ENCODE data around the gene ANKRD18B.
"Not testable (repeated sequence)": the region's sequence is repeated elsewhere in the genome, so short reads cannot be mapped to it uniquely, and the experiment has no call there.

The ANKRD18B gene

GRCh38 chr9:33523397-33524305 is at the start of gene ANKRD18B:
TSS of gene ANKRD18B (plus strand) at chr9:33524251. CDS start at chr9:33524490, 239 bp downstream.
- peak; percentile 50 to 69 for DNase-seq

- DNase-seq, result no peak
Measured at GRCh38 chr9:33475357-33475756, 48.7 kb upstream of the ANKRD18B start.

- DNase-seq, result no peak
Measured at GRCh38 chr9:33476503-33476902, 47.5 kb upstream of the ANKRD18B start.

- DNase-seq, result no peak
Measured at GRCh38 chr9:33480106-33480505, 43.9 kb upstream of the ANKRD18B start.

- DNase-seq, result no peak
Measured at GRCh38 chr9:33480976-33481375, 43.1 kb upstream of the ANKRD18B start.

GRCh38 chr9:33485312-33485711 is 38.7 kb upstream of the ANKRD18B start:
- DNase-seq, result not testable (repeated sequence)

GRCh38 chr9:33489066-33489465 is 35.0 kb upstream of the ANKRD18B start:
- DNase-seq, result no peak

GRCh38 chr9:33493819-33494218 is 30.2 kb upstream of the ANKRD18B start:
- not testable (repeated sequence) for DNase-seq

- DNase-seq, result no peak
Measured at GRCh38 chr9:33498387-33498786, 25.7 kb upstream of the ANKRD18B start.

GRCh38 chr9:33506626-33507370 is 17.3 kb upstream of the ANKRD18B start:
- DNase-seq, result peak; percentile 23 to 33

GRCh38 chr9:33510262-33511183 is 13.5 kb upstream of the ANKRD18B start:
- DNase-seq, result peak; percentile 44 to 48

GRCh38 chr9:33511184-33511517 is 12.9 kb upstream of the ANKRD18B start:
- not testable (repeated sequence) for DNase-seq

GRCh38 chr9:33512535-33512934 is 11.5 kb upstream of the ANKRD18B start:
- not testable (repeated sequence) for DNase-seq

- not testable (repeated sequence) for DNase-seq
Measured at GRCh38 chr9:33515342-33515995, 8.6 kb upstream of the ANKRD18B start.

- not testable (repeated sequence) for DNase-seq
Measured at GRCh38 chr9:33516397-33516796, 7.7 kb upstream of the ANKRD18B start.

- DNase-seq, result no peak
Measured at GRCh38 chr9:33517373-33517772, 6.7 kb upstream of the ANKRD18B start.

- DNase-seq, result not testable (repeated sequence)
Measured at GRCh38 chr9:33517934-33518577, 6.0 kb upstream of the ANKRD18B start.

GRCh38 chr9:33521861-33522260 is 2.2 kb upstream of the ANKRD18B start:
- not testable (repeated sequence) for DNase-seq

- DNase-seq, result peak in 1 of 2 donors; percentile 30
Measured at GRCh38 chr9:33524306-33524947, 376 bp downstream of the ANKRD18B start.

GRCh38 chr9:33528069-33528468 is 4.0 kb downstream of the ANKRD18B start:
- not testable (repeated sequence) for DNase-seq

GRCh38 chr9:33533958-33534357 is 9.9 kb downstream of the ANKRD18B start:
- DNase-seq, result not testable (repeated sequence)
